Head of caudate nucleus (tissue), 42 donors: ENCODE results near the gene SH2D1A.

Experiments
- DNase-seq, 42 donors: peaks; one replicate each; pipeline versions ENCODE4 v3.0.0 to v3.0.0-alpha.2; 2020 to 2021; ENCODE audit warnings: mixed read lengths in 7 of 42
- intact Hi-C: fragments of 100-400 bp; cut with DNase I; formaldehyde crosslinking; loops from one replicate; pipeline ENCODE4 v1.15.0; 2022

The SH2D1A gene

DNA sequence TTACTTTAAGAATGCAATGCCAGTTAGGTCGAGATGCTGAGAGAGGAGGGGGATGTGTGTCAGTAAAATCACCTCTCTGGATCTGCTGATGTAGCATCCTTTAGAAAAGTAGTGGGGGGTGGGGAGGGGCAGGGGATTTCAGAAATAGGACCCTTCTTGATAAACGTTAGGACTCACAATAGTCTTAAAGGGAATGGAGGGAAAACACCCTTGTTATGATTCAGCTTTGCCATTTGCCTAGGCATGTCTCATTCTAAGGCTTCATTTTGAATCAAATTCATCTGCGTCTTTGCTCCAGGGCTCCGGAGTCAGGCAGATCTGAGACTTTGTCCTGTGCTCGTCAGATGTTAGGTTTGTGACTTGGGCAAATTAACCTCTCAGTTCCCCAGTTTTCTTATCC lies 879 bp downstream of the SH2D1A start:
- intact Hi-C loops, result no loop called here
- no peak for DNase-seq

DNA sequence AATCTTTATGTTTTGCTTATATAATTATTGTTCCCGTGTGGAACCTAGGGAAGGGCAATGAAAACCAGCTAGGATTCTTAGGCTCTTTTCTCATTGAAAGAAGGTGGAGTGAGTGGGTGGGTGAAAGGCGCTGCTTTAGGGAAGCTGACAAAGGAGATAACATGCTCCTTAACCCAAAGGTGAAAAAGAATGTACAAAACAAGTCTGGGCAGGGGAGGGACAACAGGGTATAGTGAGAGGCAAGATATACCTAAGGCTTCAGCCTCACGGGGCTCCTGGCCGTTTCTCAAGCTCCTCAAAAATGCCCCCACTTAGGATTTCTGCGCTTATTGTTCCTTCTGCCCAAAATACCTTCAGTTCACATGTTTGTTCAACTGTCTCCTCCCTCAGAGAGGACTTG lies 1.8 kb downstream of the SH2D1A start:
- intact Hi-C loops, result no loop called here
- peak in 1 of 42 donors; percentile 2 for DNase-seq

DNA sequence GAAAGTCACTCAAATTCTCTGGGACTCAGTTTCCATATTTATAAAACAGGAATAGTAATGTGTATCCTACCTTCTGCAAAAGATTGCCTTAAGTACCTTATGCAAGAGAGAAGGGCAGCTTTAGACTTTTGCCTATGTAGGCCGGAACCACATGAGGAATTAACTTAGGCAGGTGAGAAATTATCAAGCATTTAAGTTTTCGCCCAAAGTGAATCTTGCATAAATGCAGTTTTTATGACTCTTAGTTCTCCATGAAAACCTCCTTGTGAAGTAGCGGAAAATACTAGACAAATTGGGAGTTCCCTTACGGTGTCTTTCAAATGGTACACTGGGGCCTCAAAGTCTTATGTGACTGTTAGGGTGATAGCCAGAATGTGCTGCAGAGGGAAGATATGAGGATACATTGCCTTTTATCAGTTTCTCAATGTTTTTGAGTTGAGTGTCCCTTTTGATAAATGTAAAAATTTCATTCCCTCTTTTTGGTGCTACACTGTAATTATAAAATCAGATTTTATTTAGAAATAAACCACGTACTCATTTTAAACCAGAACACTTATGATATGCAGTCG lies 2.6 kb downstream of the SH2D1A start:
- intact Hi-C loops, result no loop called here
- no peak for DNase-seq

DNA sequence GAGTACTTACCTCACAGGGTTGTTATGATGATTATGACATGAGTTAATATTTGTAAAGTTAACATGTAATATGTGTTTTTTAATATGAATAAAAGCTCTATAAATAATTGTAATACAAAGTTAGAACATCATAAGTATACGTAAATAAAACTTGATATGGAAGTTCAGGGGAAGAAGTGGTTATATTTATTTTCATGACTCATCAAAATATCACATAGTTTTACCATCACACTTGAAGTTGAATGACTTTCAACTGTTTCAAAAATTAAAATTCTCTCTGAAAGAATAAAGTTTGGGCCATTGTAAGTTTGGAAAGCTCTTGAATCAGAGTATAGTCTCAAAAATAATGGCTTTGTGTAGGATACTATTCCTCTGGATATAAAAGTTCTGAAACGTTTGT lies 8.3 kb downstream of the SH2D1A start:
- no peak for DNase-seq
- intact Hi-C loops, result no loop called here

DNA sequence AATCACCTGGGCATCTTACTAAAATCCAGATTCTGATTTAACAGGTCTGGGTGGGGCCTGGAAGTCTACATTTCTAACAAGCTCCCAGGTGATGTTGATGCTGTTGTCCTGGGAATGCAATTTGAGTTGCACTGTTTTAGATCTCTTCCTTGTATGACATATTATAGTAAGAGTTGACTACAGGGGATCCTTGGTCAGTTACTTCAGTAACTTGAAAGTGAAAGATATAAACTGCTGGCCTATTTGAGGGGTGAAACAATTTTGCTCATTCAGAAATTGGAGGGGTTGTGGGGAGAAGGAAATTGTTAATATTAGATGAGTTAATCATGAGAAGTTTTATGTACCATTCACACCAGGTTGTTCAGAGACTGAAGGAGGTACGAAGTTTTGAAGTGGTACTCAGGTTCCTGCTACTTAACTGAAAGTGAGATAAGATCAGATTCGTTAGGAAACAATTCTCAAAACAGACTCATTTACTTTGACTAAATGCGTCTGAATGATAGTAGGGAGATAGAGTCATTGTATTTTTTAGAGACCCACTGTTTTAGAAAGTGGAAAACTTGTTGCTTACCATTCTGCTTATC lies 12.5 kb downstream of the SH2D1A start:
- intact Hi-C loops, result no loop called here
- DNase-seq, result no peak

DNA sequence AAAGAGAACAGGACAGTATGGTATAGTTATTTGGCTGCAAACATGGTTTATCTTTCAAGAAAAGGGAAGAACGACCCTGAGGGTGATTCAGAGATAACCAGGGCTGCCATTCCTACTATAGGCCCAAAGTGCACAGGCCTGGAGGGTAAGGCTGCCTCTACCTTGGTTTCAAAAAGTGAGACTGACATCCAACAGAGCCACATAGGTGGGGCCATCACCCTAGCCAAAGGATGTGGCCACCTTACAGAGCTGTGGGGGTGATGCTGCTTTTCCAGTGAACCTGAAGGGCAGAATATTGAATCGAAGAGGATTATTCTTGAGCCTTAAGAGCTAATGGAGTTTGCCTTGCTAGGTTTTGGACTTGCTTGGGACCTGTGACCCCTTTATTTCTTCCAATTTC lies 15.7 kb downstream of the SH2D1A start:
- DNase-seq, result no peak
- intact Hi-C loops, result no loop called here

DNA sequence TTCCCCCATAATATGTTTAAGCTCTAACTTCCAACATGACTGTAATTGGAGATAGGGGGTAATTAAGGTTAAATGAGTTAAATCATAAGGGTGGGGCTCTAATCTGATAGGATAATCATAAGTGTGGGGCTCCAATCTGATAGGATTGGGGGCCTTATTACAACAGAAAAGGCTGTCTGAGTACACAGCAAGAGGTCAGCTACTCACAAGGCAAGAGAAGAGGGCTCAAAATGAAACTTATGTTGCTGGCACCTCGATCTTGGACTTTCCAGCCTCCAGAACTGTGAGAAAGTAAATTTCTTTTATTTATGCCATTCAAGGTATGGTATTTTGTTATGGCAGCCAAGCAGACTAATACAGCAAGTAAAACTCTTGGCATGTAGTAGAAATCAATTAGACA lies 16.4 kb downstream of the SH2D1A start:
- intact Hi-C loops, result no loop called here
- no peak for DNase-seq

DNA sequence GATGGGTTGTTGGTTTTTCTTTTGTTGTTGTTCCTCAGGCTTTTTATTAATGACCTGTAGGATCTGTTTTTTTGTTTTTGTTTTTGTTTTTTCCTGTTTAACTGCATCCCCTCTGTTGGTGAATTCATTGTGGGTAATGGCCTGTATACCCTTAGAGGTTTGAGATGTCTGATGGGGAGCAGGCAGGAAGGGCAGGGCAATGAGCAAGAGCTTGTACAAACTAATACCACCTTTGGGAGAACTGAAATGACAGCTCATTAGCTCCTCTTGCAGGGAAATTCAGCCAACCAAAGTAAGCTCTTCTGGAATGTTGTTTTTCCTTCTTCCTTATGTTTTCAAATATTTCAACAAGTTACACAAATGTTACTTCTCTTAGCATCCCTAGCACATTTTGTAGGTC lies 23.4 kb downstream of the SH2D1A start:
- intact Hi-C loops, result no loop called here

DNA sequence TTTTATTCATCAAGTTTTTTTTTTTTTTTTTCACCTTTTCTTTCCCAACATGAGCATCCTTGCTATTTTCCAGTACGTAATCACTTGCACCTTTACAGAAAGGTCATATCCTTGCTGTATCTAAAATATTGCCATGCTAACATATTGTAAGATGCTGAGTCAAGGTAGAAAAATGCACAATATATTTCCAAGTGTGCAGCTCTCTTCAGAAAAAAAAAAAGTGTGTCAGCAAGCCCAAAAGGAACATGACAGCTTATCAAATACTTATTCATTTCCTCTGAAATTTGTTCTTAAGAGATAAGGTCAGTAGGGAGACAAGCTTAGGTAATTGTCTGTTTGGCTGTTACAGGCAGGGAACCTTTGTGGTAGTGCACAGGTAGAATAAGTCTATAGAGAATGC lies 27.0 kb downstream of the SH2D1A start:
- intact Hi-C loops, result no loop called here
- DNase-seq, result no peak

More for the DNA sequence above, 23.4 kb downstream of the SH2D1A start:
- DNase-seq, result no peak

DNA sequence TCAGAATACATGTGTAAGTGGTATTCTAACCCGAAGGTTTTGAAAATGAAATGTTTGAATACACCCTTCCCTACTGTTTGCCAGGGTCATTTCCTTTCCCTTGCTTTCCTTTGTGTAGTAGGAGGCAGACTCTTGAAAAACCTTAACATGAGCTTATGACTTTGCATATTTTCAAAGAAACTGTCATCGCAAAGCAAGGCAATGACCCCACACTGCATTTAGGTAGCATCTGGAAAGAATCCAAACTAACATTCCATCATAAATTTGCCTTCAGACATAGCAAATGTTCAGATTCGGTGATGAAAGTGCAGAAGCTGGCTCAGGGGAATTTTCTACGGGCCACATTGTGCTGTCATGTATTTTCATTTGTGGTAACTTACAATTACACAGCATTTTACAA lies 32.3 kb downstream of the SH2D1A start:
- intact Hi-C loops, result no loop called here
- no peak for DNase-seq

DNA sequence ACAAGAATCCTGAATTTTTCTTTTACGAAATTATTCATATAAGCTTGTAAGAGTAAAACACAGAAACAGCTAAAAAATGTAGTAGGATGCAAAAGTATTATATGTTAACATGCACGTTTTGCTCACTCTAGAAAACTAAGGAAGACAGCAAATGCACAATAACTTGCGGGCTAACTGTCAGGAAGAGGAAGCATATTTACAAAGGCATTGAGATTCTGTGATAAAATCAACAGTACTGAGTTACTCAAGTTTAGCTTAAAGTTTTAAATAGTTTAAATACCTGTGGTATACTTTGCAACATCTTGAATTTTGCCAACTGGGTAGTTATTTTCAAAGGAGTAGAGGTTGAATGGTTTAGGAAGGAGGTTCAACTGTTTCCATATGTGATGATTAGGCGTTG lies 37.0 kb downstream of the SH2D1A start:
- DNase-seq, result no peak
- intact Hi-C loops, result no loop called here

DNA sequence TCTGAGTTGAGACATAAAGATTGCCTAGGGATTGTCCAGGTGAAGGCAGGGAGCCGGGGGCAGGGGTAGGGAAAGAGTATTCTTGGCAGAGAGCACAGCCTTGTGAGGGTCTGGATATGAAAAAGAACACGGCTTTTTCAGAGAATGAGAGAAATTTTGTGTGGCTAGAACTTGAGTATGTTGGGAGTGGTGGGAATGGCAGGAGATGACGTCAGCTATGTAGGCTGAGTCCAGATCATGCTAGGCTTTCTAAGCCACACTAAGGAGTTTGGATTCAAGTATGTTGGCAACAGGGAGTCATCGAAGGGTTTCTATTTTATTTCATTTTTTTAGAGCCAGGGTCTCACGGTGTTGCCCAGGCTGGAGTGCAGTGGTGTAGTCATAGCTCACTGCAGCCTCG lies 40.0 kb downstream of the SH2D1A start:
- no peak for DNase-seq
- intact Hi-C loops, result no loop called here

DNA sequence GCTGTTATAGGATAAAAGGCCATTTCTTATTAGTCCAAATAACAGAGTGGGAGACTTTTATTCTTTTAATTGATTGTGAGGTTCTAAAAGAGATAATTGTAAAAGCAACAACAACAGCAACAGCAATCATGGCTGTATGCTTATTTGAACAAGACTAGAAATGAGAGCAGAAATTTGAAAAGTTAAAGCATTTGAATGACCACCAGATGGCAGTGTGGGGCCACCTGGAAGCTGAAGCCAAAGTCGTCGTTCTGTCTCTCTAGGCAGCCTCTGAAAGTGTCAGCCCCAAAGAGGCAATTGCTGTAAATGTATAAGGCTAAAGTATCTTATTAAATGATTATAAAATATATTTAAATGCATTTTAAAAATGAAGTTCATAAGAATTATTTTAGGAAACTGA lies 42.2 kb downstream of the SH2D1A start:
- intact Hi-C loops, result no loop called here
- DNase-seq, result peak in 41 of 42 donors; percentile 21 to 83 (median 65)

DNA sequence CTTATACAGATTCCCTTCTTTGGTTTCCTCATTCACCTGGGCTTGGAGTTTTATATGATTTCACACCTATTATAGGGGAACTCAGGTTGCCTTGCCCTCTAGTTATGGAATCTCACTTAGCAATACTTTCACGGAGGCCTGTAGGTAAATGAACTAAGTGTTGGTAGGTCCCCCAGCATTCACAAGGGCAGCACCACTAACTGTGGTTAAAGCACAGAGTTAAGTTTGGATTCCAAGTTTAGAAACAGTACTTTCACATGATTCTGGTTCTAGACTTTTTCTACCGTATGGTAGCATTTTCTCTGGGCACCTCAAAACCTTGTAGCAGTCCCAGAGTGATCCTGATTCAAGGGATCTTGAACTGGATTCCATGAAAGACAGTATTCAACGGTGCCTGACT lies 46.4 kb downstream of the SH2D1A start:
- intact Hi-C loops, result no loop called here
- DNase-seq, result no peak

DNA sequence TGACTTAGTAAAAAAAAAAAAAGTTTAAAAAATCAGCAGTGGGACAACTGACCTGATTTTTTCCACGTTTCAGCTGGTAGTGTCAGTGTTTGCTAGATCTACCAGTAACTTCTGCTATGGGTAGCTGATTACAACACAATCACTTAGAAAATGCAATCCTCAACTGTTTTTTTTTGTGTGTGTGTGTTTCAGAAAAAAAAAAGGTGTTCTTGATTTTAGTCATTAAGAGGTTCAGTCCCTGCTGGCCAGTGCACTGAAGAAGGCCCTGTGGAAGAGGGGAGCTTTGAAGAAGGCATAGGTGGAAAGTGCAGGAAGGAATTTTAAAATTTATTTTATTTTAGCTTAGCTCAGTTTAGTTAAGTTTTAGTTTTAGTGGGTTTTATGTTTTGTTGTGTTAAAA lies 46.9 kb downstream of the SH2D1A start:
- DNase-seq, result no peak
- intact Hi-C loops, result no loop called here

DNA sequence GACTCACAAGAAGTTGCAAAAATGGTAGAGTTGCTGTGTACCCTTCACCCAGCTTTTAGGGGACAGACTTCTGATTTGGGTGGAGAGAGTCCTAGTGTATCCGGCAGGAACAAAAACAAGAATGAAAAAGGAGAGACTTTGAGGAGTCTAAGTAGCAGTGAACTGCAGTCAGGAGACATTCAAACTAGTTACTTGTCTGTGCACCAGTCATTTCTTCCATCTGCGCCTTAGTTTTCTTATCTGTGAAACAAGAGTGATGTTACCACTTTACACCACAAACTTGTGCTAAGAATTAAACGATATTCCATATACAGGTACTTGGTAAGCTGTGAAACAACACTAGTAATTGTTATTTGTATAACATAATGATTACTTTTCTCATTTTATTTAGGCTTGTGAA lies 47.3 kb downstream of the SH2D1A start:
- DNase-seq, result no peak
- intact Hi-C loops, result no loop called here

DNA sequence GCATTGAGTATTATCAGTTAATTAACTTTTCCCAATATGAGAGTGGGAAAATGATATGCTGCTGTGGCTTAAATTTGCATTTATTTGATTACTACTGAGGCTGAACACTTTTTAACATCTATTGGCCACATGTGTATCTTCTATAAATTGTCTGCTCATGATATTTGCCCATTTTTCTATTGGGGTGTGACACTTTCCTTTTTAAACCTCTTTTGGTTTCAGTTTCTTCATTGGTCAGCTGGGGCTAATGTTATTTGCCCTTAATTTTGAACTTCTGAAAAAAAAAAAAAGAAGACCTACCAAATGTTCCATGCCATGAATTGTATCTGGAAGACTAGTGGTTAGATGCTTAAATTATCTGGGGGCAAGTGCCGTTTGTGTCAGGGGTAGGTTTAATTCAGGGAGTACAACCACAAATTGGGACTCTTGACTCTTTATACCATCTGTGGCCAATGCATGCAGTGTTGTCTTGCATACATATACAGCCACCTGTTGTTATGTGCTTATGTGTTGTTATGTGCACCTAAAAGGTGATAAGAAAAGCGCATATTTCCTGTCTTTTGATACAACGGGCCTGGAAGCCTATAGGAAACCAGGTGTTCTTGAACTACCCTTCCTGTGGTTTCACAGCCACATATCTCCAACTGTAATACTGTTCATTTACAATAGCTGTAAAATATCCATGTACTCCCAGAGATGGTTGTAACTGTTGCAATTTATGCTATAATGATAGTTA lies 49.0 kb downstream of the SH2D1A start:
- intact Hi-C loops, result no loop called here
- DNase-seq, result no peak

DNA sequence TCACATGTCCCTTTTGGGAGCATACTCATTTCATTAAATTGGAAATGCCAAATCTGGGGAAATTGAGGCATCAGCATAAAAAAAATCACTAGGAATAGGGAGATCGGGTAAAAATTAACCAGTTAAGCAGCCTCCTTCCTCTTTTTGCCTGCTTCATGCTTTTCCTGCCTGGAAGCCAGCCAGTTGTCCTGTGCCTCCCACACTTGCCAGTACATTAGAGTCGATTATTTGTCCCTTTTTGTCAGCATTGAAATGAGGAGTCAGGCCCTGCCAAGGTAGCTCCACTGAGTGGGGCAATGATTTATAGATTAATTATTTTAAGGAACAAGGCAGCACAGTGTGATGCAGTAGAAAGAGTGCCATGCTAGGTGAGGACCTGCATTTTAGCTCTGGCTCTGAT lies 55.3 kb downstream of the SH2D1A start:
- intact Hi-C loops, result no loop called here

DNA sequence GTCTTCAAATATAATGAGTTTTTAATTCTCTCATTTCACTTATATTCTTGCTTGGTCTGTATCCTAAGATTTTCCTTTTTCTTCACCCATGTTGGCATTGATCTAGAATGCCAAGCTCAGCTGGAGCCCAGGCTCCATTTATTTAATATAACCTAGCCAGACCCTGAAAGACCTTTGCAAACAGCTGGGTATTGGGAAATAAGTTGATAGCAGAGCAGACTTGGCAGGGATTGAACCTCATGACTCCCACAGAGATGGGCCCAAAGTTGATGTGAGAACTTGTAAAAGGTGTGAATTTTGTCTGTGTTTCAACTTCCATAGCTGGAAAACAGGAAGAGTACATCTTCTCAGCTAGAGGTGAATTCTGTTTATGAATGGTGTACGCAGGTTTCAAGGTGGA lies 59.5 kb downstream of the SH2D1A start:
- DNase-seq, result no peak
- intact Hi-C loops, result no loop called here

More for the DNA sequence above, 55.3 kb downstream of the SH2D1A start:
- no peak for DNase-seq

DNA sequence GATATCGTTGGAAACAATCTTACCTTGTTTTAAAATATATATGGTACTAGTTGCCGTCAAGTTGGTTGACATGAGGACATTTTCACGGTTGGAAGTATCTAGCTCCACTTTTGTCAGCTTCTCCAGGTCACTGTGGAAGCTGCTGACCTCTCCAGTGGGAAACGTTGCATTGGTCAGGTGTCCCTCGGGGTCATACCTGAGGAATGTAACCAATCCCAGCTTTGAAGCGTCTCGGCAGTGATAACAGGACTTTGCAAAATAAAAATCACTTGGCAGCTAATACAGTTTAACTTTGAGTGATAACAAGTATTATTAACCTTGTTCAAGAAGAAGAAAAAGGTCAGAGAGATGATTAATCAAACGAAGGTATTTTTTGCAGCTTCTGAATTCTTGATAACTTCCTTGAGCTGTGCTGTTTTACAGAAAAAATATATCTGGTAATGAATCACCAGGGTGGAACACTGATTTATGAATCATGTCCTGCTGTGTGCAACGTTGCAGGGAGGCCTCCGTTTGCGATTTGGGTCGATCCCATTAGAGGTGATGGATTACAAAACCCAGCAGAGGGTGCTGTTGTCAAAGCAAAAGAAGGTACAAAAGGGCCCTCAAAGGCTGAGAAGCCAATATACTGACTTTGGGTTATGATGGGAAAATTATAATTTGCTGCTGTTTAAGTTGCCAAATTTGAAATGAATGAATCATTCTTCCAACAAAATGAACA lies 60.1 kb downstream of the SH2D1A start:
- intact Hi-C loops, result no loop called here
- DNase-seq, result peak; percentile 4 to 85 (median 61)
